Activated naive CD8-positive, alpha-beta T cell (primary cell): ENCODE data around the gene OR6C68.
"Not testable (repeated sequence)": the region's sequence is repeated elsewhere in the genome, so short reads cannot be mapped to it uniquely, and the experiment has no call there.

Experiments
- H3K27ac Mint-ChIP-seq: one replicate; pipeline ENCODE4 v1.8.0; 2021; ENCODE audit warnings: mixed read lengths
- H3K27me3 Mint-ChIP-seq: one replicate; pipeline ENCODE4 v1.8.0; 2021; ENCODE audit warnings: mixed read lengths
- H3K36me3 Mint-ChIP-seq: one replicate; pipeline ENCODE4 v1.8.0; 2021; ENCODE audit warnings: mixed read lengths
- H3K4me1 Mint-ChIP-seq: one replicate; pipeline ENCODE4 v1.8.0; 2021; ENCODE audit warnings: low read depth, mixed read lengths
- H3K4me3 Mint-ChIP-seq: one replicate; pipeline ENCODE4 v1.8.0; 2021; ENCODE audit warnings: mild to moderate bottlenecking, mixed read lengths
- H3K9me3 Mint-ChIP-seq: one replicate; pipeline ENCODE4 v1.8.0; 2021; ENCODE audit warnings: low read depth, mixed read lengths

The OR6C68 gene

GRCh38 chr12:55492078-55492477 lies at the start of gene OR6C68:
Gene OR6C68, plus strand, starts transcription at chr12:55492378. Its CDS starts 0 bp downstream, at chr12:55492378.
- Mint-ChIP-seq H3K9me3 (no peaks in the 10 kb centered on the region), H3K36me3 (no peaks in the 10 kb centered on the region), H3K27me3 (peaks cover 9% of the 10 kb centered on the region), H3K4me3 (no peak within 1 kb of the TSS), H3K4me1 (no peaks in the 10 kb centered on the region), H3K27ac (no peak within 1 kb of the TSS)

- H3K4me1 Mint-ChIP-seq: no peaks in the 10 kb centered on the region
- no peak within 1 kb of the TSS for H3K27ac Mint-ChIP-seq
- peaks cover 3% of the 10 kb centered on the region for H3K36me3 Mint-ChIP-seq
- peaks cover 20% of the 10 kb centered on the region for H3K9me3 Mint-ChIP-seq
- H3K4me3 Mint-ChIP-seq: no peak within 1 kb of the TSS
- H3K27me3 Mint-ChIP-seq: peaks cover 12% of the 10 kb centered on the region
Observed at GRCh38 chr12:55443776-55444175, 48.4 kb upstream of the OR6C68 start, which contains the start of gene OR6C2. Gene OR6C2, plus strand, starts transcription at chr12:55444076. Its CDS starts 8,138 bp downstream, at chr12:55452214.

DNA sequence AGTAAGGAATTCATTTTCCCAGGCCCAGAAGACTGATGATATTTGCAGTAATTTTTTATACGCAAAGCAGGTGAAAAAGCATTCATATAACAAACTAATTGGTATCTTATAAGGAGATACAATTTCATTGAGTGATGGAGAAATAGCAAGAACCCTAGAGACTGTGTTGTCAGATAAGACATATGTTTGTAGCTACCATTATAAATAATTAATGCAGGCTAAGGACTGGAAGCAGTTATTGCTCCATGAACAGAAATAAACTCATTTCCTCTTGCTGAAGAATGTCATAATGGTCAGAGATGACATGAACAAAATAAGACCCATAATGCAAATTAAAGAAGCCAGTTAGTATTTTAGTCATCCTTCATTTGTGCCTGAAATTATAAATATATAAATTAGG lies 46.8 kb upstream of the OR6C68 start:
- H3K4me3 Mint-ChIP-seq: no peak overlapping the region
- H3K27ac Mint-ChIP-seq: no peak overlapping the region
- H3K36me3 Mint-ChIP-seq: no peaks in the 10 kb centered on the region
- peaks cover 9% of the 10 kb centered on the region for H3K27me3 Mint-ChIP-seq
- H3K4me1 Mint-ChIP-seq: no peaks in the 10 kb centered on the region
- H3K9me3 Mint-ChIP-seq: peaks cover 13% of the 10 kb centered on the region

GRCh38 chr12:55446326-55446725 lies 45.9 kb upstream of the OR6C68 start:
- H3K27me3 Mint-ChIP-seq: peaks cover 10% of the 10 kb centered on the region
- no peak overlapping the region for H3K27ac Mint-ChIP-seq
- no peaks in the 10 kb centered on the region for H3K36me3 Mint-ChIP-seq
- H3K4me1 Mint-ChIP-seq: no peaks in the 10 kb centered on the region
- no peak overlapping the region for H3K4me3 Mint-ChIP-seq
- H3K9me3 Mint-ChIP-seq: peaks cover 12% of the 10 kb centered on the region

DNA sequence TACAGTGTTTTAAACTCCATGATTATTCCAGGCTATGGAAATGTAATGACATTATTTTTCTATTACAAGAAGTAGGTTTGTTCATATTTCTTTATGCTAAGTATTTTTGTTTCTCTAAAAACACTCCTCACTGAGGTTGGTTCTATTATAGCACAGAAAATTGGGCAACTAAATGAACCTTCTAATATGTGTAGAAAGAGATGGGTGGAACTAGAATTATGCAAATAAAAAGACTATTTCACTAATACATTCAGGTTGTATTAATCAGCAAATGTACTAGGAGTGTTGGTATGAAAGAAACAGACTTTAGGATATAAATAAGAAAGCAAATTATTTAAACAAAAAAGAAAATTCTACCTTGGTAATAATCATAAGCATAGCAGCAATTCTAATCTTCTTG lies 43.4 kb upstream of the OR6C68 start:
- Mint-ChIP-seq H3K4me3 (no peak overlapping the region), H3K36me3 (no peaks in the 10 kb centered on the region), H3K9me3 (no peaks in the 10 kb centered on the region), H3K27ac (no peak overlapping the region), H3K4me1 (no peaks in the 10 kb centered on the region), H3K27me3 (peaks cover 8% of the 10 kb centered on the region)

DNA sequence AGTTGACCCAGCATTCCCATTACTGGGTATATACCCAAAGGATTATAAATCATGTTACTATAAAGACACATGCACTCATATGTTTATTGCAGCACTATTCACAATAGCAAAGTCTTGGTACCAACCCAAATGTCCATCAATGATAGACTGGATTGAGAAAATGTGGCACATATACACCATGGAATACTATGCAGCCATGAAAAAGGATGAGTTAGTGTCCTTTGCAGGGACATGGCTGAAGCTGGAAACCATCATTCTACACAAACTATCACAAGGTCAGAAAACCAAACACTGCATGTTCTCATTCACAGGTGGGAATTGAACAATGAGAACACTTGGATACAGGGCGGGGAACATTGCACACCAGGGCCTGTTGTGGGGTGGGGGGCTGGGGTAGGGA lies 27.3 kb upstream of the OR6C68 start:
- not testable (repeated sequence) for H3K36me3 Mint-ChIP-seq, H3K4me1 Mint-ChIP-seq, H3K9me3 Mint-ChIP-seq, H3K4me3 Mint-ChIP-seq, H3K27ac Mint-ChIP-seq
- peaks cover 19% of the 10 kb centered on the region for H3K27me3 Mint-ChIP-seq

DNA sequence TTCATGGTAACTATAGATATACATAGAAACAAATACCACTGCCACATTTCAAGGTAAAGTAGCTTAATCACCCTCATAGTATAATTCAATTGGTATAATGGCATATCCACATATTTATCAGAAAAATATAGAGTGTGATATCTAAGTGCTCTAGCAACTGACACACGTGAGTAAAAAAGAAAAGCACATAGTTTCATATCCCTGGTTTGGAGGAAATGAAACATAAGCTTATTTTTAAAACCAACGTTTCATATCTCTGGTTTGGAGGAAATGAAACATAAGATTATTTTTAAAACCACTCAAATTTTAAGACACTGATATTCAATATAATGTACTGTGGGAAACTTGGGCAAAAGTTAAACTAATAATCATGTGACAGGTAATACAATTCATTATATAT lies 24.3 kb upstream of the OR6C68 start:
- Mint-ChIP-seq H3K27me3 (peaks cover 18% of the 10 kb centered on the region), H3K4me3 (no peak overlapping the region), H3K4me1 (no peaks in the 10 kb centered on the region), H3K27ac (no peak overlapping the region), H3K9me3 (no peaks in the 10 kb centered on the region), H3K36me3 (no peaks in the 10 kb centered on the region)

- no peaks in the 10 kb centered on the region for H3K36me3 Mint-ChIP-seq
- H3K27ac Mint-ChIP-seq: no peak overlapping the region
- H3K27me3 Mint-ChIP-seq: peaks cover 17% of the 10 kb centered on the region
- H3K4me3 Mint-ChIP-seq: no peak overlapping the region
- no peaks in the 10 kb centered on the region for H3K9me3 Mint-ChIP-seq
- no peaks in the 10 kb centered on the region for H3K4me1 Mint-ChIP-seq
Observed at GRCh38 chr12:55469291-55469690, 22.9 kb upstream of the OR6C68 start.

DNA sequence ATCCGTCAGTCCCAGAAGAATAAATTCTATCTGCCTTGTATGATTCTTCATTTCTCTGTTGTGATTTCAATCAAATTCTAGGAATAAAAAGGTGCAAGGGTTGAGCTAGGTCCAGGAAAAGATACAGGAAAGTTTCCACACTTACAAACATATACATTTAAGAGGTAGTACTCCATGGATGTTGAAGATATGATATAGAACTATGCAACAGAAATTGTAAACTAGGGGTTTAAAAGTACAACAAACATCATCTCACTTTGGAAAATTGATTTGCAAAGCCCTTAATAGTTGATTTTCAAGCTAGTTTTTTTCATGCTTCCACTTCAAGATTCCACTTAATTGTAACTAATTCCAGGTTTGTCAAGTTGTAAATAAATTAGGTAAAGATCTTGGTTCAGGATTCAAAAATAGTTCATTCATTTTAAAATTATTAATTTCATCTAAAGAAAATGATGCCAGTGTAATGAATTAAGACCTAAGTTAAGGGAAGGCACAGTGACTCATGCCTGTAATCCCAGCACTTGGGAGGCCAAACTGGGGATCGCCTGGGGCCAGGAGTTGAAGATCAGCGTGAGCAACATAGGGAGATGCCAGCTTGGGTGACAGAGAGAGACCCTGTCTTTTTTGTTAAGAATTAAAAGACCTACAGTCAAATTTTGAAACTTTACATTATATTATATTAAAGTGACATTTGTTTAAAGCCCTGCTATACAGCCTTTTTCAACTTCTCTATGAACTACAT lies 21.9 kb upstream of the OR6C68 start, which contains the start of gene OR6C70:
OR6C70 (minus strand) TSS at position 51 of the 742 bp plus-strand sequence; CDS start at position 51, 0 bp downstream.
- Mint-ChIP-seq H3K36me3 (no peaks in the 10 kb centered on the region), H3K9me3 (no peaks in the 10 kb centered on the region), H3K27ac (no peak within 1 kb of the TSS), H3K27me3 (peaks cover 17% of the 10 kb centered on the region), H3K4me3 (no peak within 1 kb of the TSS), H3K4me1 (no peaks in the 10 kb centered on the region)

DNA sequence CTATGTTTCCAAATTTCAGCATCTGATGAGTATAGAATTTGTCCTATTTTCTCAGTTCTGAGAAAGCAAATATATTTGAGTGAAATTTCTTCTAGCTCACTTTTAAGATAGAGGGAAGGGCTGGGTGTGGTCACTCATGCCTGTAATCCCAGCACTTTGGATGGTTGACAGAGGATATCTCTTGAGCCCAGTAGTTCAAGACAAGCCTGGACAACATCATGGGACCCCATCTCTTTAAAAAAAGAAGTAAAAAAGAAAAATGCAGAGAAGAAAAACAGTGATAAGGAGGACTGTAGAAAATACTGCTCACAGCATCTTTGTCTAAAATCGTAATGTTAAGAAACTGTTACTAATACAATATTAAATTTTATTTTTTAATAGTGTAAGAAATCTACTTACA lies 19.9 kb upstream of the OR6C68 start:
- H3K9me3 Mint-ChIP-seq: no peaks in the 10 kb centered on the region
- H3K36me3 Mint-ChIP-seq: no peaks in the 10 kb centered on the region
- peaks cover 11% of the 10 kb centered on the region for H3K27me3 Mint-ChIP-seq
- no peak overlapping the region for H3K27ac Mint-ChIP-seq
- no peak overlapping the region for H3K4me3 Mint-ChIP-seq
- no peaks in the 10 kb centered on the region for H3K4me1 Mint-ChIP-seq

DNA sequence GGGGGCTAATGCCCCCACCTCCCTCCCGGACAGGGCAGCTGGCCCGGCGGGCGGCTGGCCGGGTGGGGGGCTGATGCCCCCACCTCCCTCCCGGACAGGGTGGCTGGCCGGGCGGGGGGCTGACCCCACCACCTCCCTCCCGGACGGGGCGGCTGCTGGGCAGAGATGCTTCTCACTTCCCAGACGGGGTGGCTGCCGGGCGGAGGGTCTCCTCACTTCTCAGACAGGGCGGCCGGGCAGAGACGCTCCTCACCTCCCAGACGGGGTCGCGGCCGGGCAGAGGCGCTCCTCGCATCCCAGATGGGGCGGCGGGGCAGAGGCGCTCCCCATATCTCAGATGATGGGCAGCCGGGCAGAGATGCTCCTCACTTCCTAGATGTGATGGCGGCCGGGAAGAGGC lies 13.0 kb upstream of the OR6C68 start:
- H3K4me1 Mint-ChIP-seq, H3K36me3 Mint-ChIP-seq, H3K9me3 Mint-ChIP-seq, H3K27me3 Mint-ChIP-seq, H3K27ac Mint-ChIP-seq, H3K4me3 Mint-ChIP-seq: not testable (repeated sequence)

DNA sequence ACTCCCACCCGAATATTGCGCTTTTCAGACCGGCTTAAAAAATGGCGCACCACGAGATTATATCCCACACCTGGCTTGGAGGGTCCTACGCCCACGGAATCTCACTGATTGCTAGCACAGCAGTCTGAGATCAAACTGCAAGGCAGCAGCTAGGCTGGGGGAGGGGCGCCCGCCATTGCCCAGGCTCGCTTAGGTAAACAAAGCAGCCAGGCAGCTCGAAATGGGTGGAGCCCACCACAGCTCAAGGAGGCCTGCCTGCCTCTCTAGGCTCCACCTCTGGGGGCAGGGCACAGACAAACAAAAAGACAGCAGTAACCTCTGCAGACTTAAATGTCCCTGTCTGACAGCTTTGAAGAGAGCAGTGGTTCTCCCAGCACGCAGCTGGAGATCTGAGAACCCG lies 7.9 kb upstream of the OR6C68 start:
- H3K4me3 Mint-ChIP-seq, H3K27me3 Mint-ChIP-seq, H3K9me3 Mint-ChIP-seq, H3K36me3 Mint-ChIP-seq, H3K27ac Mint-ChIP-seq, H3K4me1 Mint-ChIP-seq: not testable (repeated sequence)

DNA sequence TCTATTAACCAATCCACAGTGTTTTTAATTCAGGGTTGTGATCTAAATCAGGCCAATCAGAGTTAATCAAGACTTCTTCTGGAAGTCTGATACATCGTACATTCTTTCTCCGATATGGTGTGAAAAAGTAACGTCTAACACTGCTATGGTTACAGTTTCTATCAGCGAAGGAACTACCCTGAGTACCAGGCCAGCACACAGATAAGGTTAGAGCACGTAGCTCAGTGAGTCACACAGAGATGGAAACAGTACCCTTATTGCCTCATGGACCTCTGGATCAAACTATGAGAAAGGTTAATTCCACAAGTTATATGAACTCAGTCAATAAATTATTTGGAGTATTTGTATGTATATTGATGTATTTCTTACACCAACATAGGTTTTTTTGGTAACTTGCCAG lies 3.3 kb downstream of the OR6C68 start:
- H3K27ac Mint-ChIP-seq: no peak overlapping the region
- no peaks in the 10 kb centered on the region for H3K4me1 Mint-ChIP-seq
- no peaks in the 10 kb centered on the region for H3K36me3 Mint-ChIP-seq
- no peak overlapping the region for H3K4me3 Mint-ChIP-seq
- peaks cover 11% of the 10 kb centered on the region for H3K27me3 Mint-ChIP-seq
- no peaks in the 10 kb centered on the region for H3K9me3 Mint-ChIP-seq

GRCh38 chr12:55499231-55499630 lies 7.1 kb downstream of the OR6C68 start:
- H3K27ac Mint-ChIP-seq: no peak overlapping the region
- no peaks in the 10 kb centered on the region for H3K4me1 Mint-ChIP-seq
- peaks cover under 1% of the 10 kb centered on the region for H3K9me3 Mint-ChIP-seq
- no peak overlapping the region for H3K4me3 Mint-ChIP-seq
- H3K36me3 Mint-ChIP-seq: no peaks in the 10 kb centered on the region
- H3K27me3 Mint-ChIP-seq: peaks cover 13% of the 10 kb centered on the region

DNA sequence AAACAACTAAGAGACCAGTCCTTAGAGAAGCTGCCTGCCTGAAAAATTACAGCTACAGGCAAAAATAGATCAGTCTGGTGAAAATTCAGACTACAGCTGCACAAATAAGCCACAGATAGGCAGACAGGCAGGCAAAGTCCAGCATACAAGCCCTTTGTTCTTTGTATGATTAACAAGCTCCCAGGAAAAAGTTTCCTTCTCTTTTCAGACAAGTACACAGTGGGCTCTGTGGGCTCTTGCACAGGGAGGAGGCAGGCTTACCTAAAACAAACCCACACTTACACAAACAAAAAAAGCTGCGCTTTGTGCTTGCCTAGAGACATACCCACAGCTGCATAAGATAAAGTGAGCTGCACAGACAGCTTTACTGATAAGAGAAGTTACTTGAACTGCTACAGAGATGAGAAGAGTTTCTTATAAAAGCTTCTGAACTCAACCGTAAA lies 7.7 kb downstream of the OR6C68 start:
- Mint-ChIP-seq H3K27ac (no peak overlapping the region), H3K9me3 (peaks cover 4% of the 10 kb centered on the region), H3K4me1 (no peaks in the 10 kb centered on the region), H3K36me3 (no peaks in the 10 kb centered on the region), H3K4me3 (no peak overlapping the region), H3K27me3 (peaks cover 13% of the 10 kb centered on the region)

GRCh38 chr12:55501601-55502000 lies 9.4 kb downstream of the OR6C68 start:
- Mint-ChIP-seq H3K9me3 (peaks cover 4% of the 10 kb centered on the region), H3K27ac (no peak overlapping the region), H3K36me3 (no peaks in the 10 kb centered on the region), H3K4me1 (no peaks in the 10 kb centered on the region), H3K4me3 (no peak overlapping the region), H3K27me3 (peaks cover 11% of the 10 kb centered on the region)
